NK-92 (cell line): ENCODE results near the gene NTNG1.
"Not testable (repeated sequence)": the region's sequence is repeated elsewhere in the genome, so short reads cannot be mapped to it uniquely, and the experiment has no call there.

Experiments used
- DNase-seq: peaks from one replicate; lab custom pipeline; 2025; ENCODE audit not compliant: unreplicated experiment; lab: John Stamatoyannopoulos, UW

NTNG1 gene

GRCh38 chr1:107195476-107195875, 54.6 kb downstream of the NTNG1 start:
- DNase-seq, result no peak

DNA sequence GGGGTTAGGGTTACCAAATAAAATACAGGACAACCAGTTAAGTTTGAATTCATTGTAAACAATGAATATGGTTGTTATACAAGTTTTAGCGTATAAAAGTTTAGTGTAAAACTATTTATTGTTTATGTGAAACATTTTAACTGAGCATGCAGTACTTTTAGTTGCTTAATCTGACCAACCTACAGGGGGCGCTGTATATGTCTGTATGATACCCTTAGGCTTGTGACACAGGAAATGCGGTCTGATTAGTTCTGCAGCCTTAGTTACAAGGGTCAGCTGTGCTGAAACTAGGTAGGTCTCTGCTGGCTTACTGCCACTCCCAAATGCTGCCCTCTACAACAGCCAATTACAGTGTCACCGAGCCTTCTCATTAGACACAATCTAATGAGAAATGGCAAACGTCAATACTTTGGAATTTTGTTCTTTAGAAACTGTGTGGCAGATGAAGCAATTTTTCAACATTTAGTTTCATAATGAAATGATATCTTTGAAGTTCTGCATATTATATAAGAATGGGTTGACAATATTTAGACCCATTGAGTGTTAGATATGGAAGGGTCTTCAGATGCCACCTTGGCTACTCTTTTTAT, 56.2 kb downstream of the NTNG1 start:
- no peak for DNase-seq

DNA sequence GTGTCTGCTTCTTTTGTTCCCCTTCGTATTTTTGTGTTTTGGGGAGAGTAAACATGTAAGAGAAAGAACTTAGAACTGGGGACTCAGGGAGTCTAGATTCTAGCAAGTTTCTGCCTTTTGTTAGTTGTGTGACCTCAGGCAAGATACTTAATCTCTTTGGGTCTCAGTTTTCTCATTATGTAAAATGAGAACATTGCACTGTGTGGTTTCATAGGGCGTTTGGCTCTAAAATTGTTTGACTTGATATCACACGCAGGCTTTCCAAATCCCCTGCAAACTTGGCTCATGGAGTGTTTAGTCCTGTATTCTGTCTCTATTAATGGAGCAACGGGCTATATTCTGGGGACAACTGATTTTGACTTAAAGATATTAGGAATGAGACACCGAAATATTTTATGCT, 57.7 kb downstream of the NTNG1 start:
- no peak for DNase-seq

DNA sequence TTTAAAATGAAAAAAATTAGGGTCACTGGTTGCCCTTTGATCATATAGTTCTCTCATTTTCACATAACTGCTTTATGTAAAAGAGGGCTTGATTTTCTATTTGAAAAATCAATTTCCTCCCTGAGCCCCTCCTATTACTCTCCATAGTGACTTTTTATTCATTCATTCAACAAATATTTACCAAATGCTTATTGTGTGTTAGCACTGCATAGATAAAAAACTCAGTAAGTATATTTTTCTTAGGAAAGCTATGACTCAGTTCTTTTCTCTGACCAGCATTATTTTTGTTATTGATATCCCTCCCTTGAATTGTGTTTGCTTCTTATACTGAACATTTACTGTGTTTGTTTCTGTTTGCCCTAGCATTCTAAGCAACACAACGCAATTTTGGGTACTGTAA, 59.8 kb downstream of the NTNG1 start:
- no peak for DNase-seq

DNA sequence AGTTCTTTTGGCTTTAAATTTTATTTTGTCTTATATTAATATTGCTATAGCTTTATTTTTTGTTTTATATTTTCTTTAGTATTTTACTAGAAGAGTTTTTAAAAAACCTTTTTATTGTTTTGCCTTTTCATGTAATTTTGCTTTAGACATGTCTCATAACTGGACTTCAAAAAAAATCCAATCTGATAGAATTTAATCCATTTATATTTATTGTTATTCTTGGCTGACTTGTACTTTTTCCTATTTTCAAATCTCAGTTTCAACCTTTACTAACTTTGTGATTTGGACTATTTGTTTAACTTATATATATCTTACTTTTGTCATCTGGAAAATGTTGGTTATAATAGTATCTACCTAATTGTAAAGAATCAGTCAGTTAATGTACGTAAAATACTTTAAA, 61.2 kb downstream of the NTNG1 start:
- no peak for DNase-seq

DNA sequence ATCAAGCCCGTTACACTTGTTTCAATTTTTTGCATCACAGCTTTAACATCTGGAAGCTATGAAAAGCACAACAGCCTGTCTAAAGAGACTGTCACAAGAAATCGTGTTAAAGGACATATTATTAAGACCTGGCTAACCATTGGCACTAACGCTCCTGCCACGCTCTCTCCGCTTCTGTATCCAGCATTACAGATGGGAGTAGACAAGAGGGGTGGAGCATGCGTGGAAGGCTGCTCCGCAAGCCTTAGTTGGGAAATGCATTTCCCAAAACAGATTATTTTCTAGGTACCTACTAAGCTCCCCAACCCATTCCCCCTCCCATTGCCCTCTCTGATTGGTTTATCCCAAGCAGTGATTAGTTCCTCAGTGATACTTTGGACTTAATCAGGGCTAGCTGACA, 72.4 kb downstream of the NTNG1 start:
- no peak for DNase-seq

DNA sequence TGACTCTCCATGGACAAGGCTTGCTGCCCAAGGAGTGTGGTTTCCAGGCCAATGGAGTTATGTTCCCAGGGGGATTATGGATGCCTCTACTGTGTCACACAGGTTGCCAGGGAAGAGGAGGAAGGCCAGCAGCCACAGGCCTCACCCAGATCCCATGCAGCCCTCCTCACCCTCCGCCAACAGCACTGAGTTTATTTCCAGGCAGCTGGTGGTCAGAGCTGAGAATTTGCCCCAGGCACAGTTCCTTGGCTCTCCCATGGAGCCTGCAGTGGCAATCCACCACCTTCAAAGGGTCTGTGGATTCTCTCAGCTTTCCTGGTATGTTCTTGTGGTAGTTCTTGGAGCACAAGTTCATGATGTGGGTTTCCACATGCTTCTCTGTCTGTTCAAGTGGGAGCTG, 79.2 kb downstream of the NTNG1 start:
- DNase-seq, result no peak

DNA sequence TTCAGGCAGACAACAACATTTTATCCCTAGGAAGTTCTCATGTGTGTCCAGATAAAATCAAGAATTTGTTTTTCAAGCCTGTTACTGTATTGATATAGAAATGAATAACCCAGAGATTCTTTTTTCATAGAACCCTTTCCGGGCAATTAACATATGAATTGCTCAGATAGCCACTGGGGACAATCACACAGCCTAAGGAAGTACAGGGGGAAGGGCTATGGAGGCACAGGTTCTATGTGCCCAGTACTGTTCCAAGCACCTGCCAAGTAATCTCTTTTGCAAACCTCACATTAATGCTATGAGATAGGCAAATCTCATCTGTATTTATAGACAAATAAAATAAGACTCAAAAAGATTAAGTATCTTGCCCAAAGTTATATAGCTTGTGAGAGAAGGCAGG, 84.9 kb downstream of the NTNG1 start:
- no peak for DNase-seq

GRCh38 chr1:107228704-107229371, 88.0 kb downstream of the NTNG1 start:
- DNase-seq, result no peak

- DNase-seq, result no peak
Measured at GRCh38 chr1:107229711-107230110, 88.9 kb downstream of the NTNG1 start.

- no peak for DNase-seq
Measured at GRCh38 chr1:107230121-107230520, 89.3 kb downstream of the NTNG1 start.

DNA sequence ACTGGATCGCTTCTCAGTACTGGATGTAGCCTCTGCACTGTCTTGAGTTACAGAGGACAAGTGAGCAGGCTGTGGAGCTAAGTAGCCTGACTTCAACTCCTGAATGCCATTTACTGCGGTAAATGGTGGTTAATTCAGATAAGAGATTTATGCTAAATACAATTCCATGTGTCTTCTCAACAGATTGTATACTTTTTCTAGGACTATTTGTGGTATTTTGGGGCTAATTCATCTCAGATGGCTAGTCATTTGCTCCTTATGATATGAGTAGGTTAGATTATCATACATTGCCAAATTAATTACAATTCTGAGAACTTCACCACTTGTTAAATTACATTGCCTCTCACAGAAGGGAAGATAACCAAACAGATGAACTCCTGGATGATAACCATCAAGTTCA, 90.5 kb downstream of the NTNG1 start:
- DNase-seq, result no peak

DNA sequence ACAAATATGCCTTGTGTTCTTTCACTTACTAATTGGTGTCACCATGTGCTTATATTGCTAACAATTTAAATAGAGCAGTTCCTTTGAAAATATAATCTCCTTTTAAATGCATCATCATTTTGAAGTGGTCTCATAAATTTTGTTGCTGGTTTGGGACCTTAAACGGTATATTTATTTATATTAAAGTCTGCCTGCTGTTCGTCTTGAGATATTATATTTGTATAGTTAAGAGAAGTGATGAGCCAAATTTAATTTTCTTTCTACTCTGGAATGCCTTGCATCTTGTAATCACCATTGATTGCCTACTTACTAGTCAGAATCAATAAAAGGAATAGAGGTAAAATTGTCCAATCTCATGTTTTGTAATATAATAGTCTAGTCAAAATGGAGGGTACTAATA, 91.6 kb downstream of the NTNG1 start:
- DNase-seq, result no peak

DNA sequence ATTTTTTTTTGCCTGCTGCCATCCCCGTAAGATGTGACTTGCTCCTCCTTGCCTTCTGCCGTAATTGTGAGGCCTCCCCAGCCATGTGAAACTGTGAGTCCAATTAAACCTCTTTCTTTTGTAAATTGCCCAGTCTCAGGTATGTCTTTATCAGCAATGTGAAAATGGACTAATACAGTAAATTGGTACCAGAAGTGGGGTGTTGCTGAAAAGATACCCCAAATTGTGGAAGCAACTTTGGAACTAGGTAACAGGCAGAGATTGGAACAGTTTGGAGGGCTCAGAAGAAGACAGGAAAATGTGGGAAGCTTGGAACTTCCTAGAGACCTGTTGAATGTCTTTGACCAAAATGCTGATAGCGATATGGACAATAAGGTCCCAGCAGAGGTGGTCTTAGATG, 95.9 kb downstream of the NTNG1 start:
- not testable (repeated sequence) for DNase-seq

GRCh38 chr1:107243461-107243860, 102.6 kb downstream of the NTNG1 start:
- no peak for DNase-seq

DNA sequence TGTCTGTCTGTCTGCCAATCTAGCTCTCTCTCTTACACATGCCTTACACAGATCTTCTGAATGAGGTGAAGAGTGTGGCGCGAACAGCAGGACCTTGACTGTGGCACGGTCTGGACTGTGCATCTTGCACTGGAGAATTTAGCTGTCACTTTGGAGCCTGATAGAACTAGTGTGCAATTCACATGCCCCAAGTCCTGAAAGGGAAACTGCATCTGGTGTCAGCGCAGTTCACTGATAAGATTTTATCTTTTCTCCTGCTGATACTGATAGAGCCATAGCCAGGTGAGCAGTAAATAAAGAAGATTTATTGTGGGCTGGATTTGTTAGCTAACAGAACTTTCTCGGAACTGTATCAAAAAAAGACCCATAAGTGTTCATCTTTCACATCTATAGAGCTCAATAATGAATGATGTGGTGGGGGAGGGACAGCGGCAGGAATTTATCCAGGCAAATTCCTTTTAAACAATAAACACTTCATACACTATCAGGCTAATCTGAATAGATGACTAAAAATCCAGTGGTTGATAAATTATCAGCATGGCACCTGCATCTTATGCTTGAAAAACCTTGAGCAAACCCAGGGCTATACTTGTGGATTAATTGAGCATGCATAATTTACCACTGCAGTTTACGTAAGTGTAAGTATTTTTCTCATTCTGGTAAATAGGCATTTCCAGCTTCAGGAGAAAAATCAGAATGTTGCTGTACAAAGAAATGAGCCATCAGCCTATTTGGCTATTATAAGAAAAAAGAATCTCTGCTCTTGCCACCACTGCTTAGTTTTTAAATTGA, 104.1 kb downstream of the NTNG1 start:
- no peak for DNase-seq

DNA sequence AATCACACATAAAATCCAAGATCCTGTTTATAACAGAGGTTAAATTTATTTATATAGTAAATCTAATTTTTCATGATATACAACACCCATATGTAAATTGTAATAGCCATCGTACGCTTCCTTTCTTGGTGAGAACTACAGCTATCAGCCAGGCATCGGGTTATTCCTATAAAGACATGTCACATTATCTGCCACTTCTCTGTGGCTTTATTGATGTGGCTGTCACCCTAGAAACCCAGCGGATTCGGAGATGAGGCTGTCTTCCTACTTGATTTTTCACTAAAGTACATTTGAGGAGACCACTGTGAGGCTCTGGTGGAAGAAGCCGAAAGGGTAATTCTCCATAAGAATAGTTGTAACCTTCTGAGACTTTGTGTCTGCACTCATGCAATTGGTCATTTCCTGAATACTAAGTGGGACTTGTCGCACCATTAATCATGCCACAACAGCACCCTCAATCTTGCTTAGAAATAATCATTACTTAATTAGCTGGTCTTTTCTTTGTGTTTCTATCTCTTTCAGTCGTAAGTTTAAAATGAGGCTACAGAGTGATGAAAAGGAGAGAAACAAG, 106.0 kb downstream of the NTNG1 start:
- DNase-seq, result no peak

- no peak for DNase-seq
Measured at GRCh38 chr1:107247679-107248078, 106.8 kb downstream of the NTNG1 start.

GRCh38 chr1:107250169-107250568, 109.3 kb downstream of the NTNG1 start:
- no peak for DNase-seq

- DNase-seq, result no peak
Measured at GRCh38 chr1:107251083-107251482, 110.2 kb downstream of the NTNG1 start.

DNA sequence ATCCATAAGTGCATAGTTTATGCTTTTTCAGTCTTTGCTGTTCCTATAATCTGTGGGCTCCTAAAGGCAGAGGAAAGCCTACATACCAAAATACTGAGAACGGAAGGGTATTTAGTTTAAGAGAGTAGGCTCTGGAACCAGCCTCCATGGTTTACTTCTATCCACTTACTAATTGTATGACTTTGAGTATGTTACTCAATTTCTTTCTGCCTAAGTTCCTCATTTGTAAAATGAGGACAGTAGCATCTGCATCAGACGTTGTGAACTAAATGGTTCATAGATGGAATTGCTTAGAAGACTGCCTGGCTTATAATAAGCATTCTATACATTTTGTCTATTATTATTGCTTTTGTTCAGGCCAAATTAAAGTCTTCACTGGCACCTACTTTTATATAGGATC, 111.0 kb downstream of the NTNG1 start:
- DNase-seq, result no peak

DNA sequence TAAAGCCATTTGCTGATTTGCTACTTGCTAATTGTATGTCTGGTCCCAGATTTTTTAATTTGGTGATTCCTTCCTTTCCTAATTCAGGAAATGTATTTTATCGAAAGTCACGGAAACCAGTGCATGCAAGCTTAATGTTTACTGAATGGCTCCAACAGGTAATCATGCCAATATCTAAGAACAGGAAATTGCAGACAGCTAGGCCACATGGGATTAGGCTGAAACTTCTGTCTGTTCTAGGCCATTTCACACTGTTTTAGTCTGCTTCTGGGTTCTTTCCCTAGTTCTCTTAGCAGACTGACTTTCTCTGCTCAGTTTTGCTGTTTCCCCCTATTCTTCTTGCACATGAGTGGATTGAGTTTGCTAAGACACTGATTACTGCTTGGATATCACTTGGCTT, 111.4 kb downstream of the NTNG1 start:
- DNase-seq, result no peak
